Breast epithelium (tissue), 3 donors: ENCODE measurements around the gene GRIN1.

Experiments
- CTCF ChIP-seq, 3 donors: fragments of 450-650 bp; IDR thresholded peaks; one replicate each; pipeline ENCODE4 v1.5.1; 2016 to 2017; ENCODE audit warnings: antibody characterized with exemption in 3 of 3, mild to moderate bottlenecking in 3 of 3, moderate library complexity in 3 of 3
- POLR2A ChIP-seq: fragments of 450-650 bp; IDR thresholded peaks from one replicate; pipeline ENCODE4 v1.6.1; 2016; ENCODE audit warnings: antibody characterized with exemption, mild to moderate bottlenecking, moderate library complexity
- POLR2AphosphoS5 ChIP-seq, 3 donors: sonication (generic); formaldehyde crosslinking; IDR thresholded peaks; one replicate each; pipeline ENCODE4 v1.6.1; 2017; ENCODE audit warnings: antibody characterized with exemption in 3 of 3

GRCh38 chr9:137176302-137177182 is 37.6 kb downstream of the GRIN1 start:
- TF ChIP-seq CTCF (IDR thresholded peaks at IDR 0.05) (peak in 2 of 3 donors; percentile 51 to 58), POLR2A (no peak), POLR2AphosphoS5 (IDR thresholded peaks at IDR 0.05) (no peak)
